ENCODE results near the gene DHFR.
"Not testable (repeated sequence)": the region's sequence is repeated elsewhere in the genome, so short reads cannot be mapped to it uniquely, and the experiment has no call there.

DHFR gene

GRCh38 chr5:80592105-80592504 is 62.7 kb downstream of the DHFR start:
- DNase-seq = no peak

- no peak for DNase-seq
Observed at GRCh38 chr5:80591352-80591751, 63.4 kb downstream of the DHFR start.

DNA sequence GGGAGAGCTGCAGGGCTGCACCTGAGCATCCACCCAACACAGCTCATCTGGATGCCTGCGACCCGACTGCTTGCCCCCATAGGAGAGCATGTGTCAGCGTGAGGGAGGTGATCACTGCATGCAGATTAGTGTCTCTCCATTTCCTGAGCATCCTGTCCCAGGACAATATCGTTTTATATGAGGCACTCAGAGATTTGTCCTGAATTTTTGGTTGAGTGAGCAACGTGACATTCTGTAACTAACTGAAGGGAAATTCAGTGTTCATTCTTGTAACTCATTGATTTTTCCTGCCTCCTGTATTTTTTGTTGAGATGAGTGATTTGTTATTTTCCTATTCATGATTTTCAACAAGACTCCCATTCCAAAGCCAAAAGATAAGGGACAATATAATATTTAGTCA is 64.0 kb downstream of the DHFR start:
- DNase-seq = no peak

GRCh38 chr5:80588858-80589540 is 65.8 kb downstream of the DHFR start:
- DNase-seq = no peak

DNA sequence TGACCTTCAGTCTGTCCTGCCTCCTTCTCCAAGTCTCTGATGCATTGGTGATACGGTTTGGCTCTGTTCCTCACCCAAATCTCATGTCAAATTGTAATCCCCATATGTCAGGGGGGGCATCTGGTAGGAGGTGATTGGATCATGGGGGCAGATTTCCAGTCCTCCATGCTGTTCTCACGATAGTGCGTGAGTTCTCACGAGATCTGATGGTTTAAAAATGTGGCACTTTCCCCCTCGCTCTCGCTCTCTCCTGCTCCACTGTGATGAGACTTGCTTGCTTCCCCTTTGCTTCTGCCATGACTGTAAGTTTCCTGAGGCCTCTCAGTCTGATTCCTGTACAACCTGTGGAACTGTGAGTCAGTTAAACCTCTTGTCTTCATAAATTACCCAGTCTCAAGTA is 70.0 kb downstream of the DHFR start:
- DNase-seq = no peak

- not testable (repeated sequence) for DNase-seq
Observed at GRCh38 chr5:80580291-80580690, 74.5 kb downstream of the DHFR start.

DNA sequence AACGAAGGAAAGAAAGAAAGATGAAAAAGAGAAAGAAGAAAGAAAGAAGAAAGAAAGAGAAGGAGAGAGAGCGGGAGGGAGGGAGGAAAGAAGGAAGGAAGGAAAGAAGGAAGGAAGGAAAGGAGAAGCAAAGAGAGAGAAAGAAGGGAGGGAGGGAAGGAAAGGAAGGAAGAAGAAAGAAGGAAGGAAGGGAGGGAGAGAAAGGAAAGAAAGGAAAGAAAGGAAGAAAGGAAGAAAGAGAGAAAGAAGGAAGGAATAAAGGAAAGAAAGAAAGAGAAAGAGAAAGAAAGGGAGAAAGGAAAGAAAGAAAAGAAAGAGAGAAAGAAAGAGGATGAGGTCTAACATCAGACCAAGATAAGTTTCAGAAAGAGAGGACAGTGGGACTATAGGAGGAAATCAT is 75.7 kb downstream of the DHFR start:
- DNase-seq = no peak

DNA sequence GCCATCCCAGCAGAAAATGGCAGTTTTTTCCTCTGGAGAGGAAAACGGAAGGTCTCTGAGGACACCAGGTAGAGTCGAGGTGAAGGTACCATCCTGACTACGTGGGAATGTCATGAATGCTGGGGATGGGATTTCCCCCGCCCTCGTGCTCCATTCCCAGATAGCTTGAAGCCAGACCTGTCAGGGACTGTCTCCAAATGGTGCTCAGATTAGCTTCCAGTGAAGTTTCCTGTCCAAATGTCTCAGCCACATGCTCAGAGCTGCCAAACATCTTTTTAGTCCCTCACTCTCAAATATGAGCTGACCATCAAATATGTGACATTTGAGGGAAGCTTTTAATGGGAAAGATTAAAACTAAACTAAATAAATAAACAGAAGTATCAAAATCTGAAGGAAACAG is 77.1 kb downstream of the DHFR start:
- DNase-seq = no peak

DNA sequence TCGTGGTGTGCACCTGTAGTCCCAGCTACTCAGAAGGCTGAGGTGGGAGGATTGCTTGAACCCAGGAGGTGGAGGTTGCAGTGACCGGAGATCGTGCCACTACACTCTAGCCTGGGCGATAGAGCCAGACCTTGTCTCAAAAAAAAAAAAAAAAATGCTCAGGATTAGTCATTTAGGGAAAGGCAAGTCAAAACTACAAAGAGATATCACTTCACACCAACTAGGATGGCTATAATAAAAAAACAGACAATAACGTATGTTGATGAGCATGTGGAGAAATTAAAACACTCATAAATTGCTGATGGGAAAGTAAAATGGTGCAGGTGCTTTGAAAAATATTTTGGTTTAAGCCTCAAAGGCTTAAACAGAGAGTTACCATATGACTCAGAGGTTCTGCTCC is 78.4 kb downstream of the DHFR start:
- DNase-seq = no peak
